Stomach (tissue), 19 donors: ENCODE measurements around the gene SLC2A6. TPM values are rescaled to one million over a fixed set of nuclear protein-coding genes. Genes with fewer than 3 reads are reported as not detected.
A peak's percentile ranks its signal among the peaks of the same experiment; 100 is the strongest.

Source experiments
- DNase-seq, 2 donors: peaks; one replicate each; pipeline versions ENCODE4 v3.0.0 to v3.0.0-alpha.2; 2013 to 2019
- H3K27ac ChIP-seq, 5 donors: fragments of 200-600 bp in 4 of 5; sonication (generic) in 4 of 5; one replicate each; pipeline ENCODE4 v1.5.1; 2013 to 2019; ENCODE audit warnings: mild to moderate bottlenecking in 1 of 5, moderate library complexity in 1 of 5
- H3K27me3 ChIP-seq, 3 donors: fragments of 200-600 bp; sonication (generic); one replicate each; pipeline ENCODE4 v1.5.1; 2017 to 2019; ENCODE audit warnings: mixed run types in 1 of 3
- H3K36me3 ChIP-seq, 4 donors: fragments of 200-600 bp; sonication (generic); 1 replicate in 3 of 4; 2 replicates in 1 of 4; pipeline ENCODE4 v1.5.1; 2016 to 2019
- H3K4me1 ChIP-seq, 4 donors: fragments of 200-600 bp; sonication (generic); one replicate each; pipeline ENCODE4 v1.5.1; 2016 to 2019
- H3K4me3 ChIP-seq, 4 donors: fragments of 200-600 bp; sonication (generic) in 3 of 4; one replicate each; pipeline ENCODE4 v1.5.1; 2016 to 2019; ENCODE audit warnings: mild to moderate bottlenecking in 1 of 4
- H3K9me3 ChIP-seq, 4 donors: fragments of 200-600 bp; sonication (generic); one replicate each; pipeline ENCODE4 v1.5.1; 2016 to 2019
- CTCF ChIP-seq, 7 experiments: fragments of 450-650 bp in 4 of 7; fragments of 200-600 bp in 3 of 7; sonication (generic) in 3 of 7; IDR thresholded peaks; one replicate each; pipeline ENCODE4 v1.5.1; 2016 to 2019; ENCODE audit warnings: antibody characterized with exemption in 7 of 7, control low read depth in 2 of 7, mild to moderate bottlenecking in 1 of 7
- EP300 ChIP-seq: sonication (generic); formaldehyde crosslinking; IDR thresholded peaks from one replicate; pipeline ENCODE4 v1.6.1; 2017; ENCODE audit warnings: antibody characterized with exemption
- POLR2A ChIP-seq, 4 donors: fragments of 450-650 bp; IDR thresholded peaks; one replicate each; pipeline ENCODE4 v1.6.1; 2016; ENCODE audit warnings: antibody characterized with exemption in 4 of 4, control low read depth in 2 of 4, mild to moderate bottlenecking in 1 of 4, moderate library complexity in 1 of 4
- POLR2AphosphoS5 ChIP-seq, 3 donors: sonication (generic); formaldehyde crosslinking; IDR thresholded peaks; one replicate each; pipeline ENCODE4 v1.6.1; 2016; ENCODE audit warnings: antibody characterized with exemption in 3 of 3
- WGBS, 5 donors: extraction: QIAGEN DNeasy Blood & Tissue Kit in 3 of 5; methylation state at CpG; one replicate each; pipeline versions ENCODE4 v1.1.5 to v1.1.7; 2013 to 2018; 5-methylcytosine and 5-hydroxymethylcytosine counted together
- intact Hi-C: fragments of 100-400 bp; cut with DNase I; formaldehyde crosslinking; loops from one replicate; pipeline ENCODE4 v1.15.1; 2023; ENCODE audit warnings: low total_unique reads
- long read RNA-seq, 10 donors: transcript quantifications; one replicate each; lab custom pipeline, GENCODE V29; 2026
- polyA plus RNA-seq, 3 donors: library from polyadenylated mRNA; stranded (reverse); fragments of 200-250 nt; gene quantifications; one replicate each; pipeline ENCODE4 v1.2.3, GENCODE V29; 2013
- total RNA-seq, 5 donors: library from RNA; depleted of rRNA; stranded (reverse); fragments of >200 nt; gene quantifications; one replicate each; pipeline versions ENCODE4 v1.1.0 to v1.2.3, GENCODE V29; 2014 to 2016
- donor health status: healthy with polysubstance abuse.
- donor health status: Bipolar disorder and iron deficiency.
- donor health status: healthy.

Gene SLC2A6
- 10 to 100 TPM in 1 of 5 donors, 1 to 10 TPM in 1, under 1 TPM in 1, not detected in 2; 0.55 to 14.3 (median 1.3) TPM for total RNA-seq
- 1 to 10 TPM in 2 of 3 donors, under 1 TPM in 1; 0.92 to 3.1 (median 1.4) TPM for polyA plus RNA-seq
- long read RNA-seq, donor 1 = 0 reads
- long read RNA-seq, donor 2 = 0 reads
- long read RNA-seq, donor 3 = 0 reads
- long read RNA-seq, donor 4 = 0 reads
- long read RNA-seq, donor 5 = 0 reads
- long read RNA-seq, donor 6 = 0 reads
- long read RNA-seq, donor 7, partial matches to known transcripts = 0 of 1 reads
- long read RNA-seq, donor 7, other reads (novel, unspliced or antisense) = 0 of 1 reads
- long read RNA-seq, donor 8 = 0 reads
- long read RNA-seq, donor 9 = 0 reads
- long read RNA-seq, donor 10 = 0 reads

GRCh38 chr9:133478851-133479711 lies at the start of gene SLC2A6:
TSS of gene SLC2A6 (minus strand) at chr9:133479099. CDS start at chr9:133479059, 40 bp downstream.
- H3K4me3 ChIP-seq = peak within 1 kb of the TSS; percentile 54 to 64 (median 60)
- intact Hi-C loops = no loop called here
- H3K36me3 ChIP-seq = peaks cover 0 to 23% (median 2%) of the 10 kb centered on the region in 4 donors
- H3K27ac ChIP-seq = peak within 1 kb of the TSS; percentile 47 to 77 (median 59)
- DNase-seq = peak; percentile 90 to 95
- no peaks in the 10 kb centered on the region for H3K9me3 ChIP-seq
- TF ChIP-seq POLR2A (IDR thresholded peaks at IDR 0.05) (no peak), POLR2AphosphoS5 (IDR thresholded peaks at IDR 0.05) (peak in 2 of 3 donors; percentile 45 to 47), EP300 (no peak), CTCF (IDR thresholded peaks at IDR 0.05) (no peak)
- WGBS, 5 donors = 0 to 2% (median 1%) methylated on average over 7 to 84 of the region's 84 CpGs
- H3K27me3 ChIP-seq = peaks cover 0 to 7% (median 0%) of the 10 kb centered on the region in 3 donors
- H3K4me1 ChIP-seq = peaks cover 14 to 26% (median 22%) of the 10 kb centered on the region in 4 donors

- no peak for TF ChIP-seq POLR2A (IDR thresholded peaks at IDR 0.05)
- TF ChIP-seq CTCF (IDR thresholded peaks at IDR 0.05) = no peak
- no peak for TF ChIP-seq EP300
- no peak for TF ChIP-seq POLR2AphosphoS5 (IDR thresholded peaks at IDR 0.05)
- Histone ChIP-seq H3K9me3 (no peaks in the 10 kb centered on the region), H3K27me3 (peaks cover 0 to 36% (median 14%) of the 10 kb centered on the region in 3 donors), H3K36me3 (no peaks in the 10 kb centered on the region), H3K27ac (peak overlapping the region in 1 of 5 donors; percentile 55), H3K4me1 (peaks cover 8 to 32% (median 25%) of the 10 kb centered on the region in 4 donors), H3K4me3 (no peak overlapping the region)
- intact Hi-C loops = no loop called here
- 59 to 73% (median 68%) methylated on average over 13 to 22 of the region's 22 CpGs for WGBS, 5 donors
- no peak for DNase-seq
These were observed 49.3 kb upstream of the SLC2A6 start for GRCh38 chr9:133528001-133528875.

GRCh38 chr9:133527444-133527920 lies 48.6 kb upstream of the SLC2A6 start:
- H3K9me3 ChIP-seq = no peaks in the 10 kb centered on the region
- H3K36me3 ChIP-seq = no peaks in the 10 kb centered on the region
- peaks cover 0 to 28% (median 14%) of the 10 kb centered on the region in 3 donors for H3K27me3 ChIP-seq
- H3K4me3 ChIP-seq = no peak overlapping the region
- H3K27ac ChIP-seq = peak overlapping the region in 2 of 5 donors; percentile 4 to 55
- peak in 1 of 2 donors; percentile 82 for DNase-seq
- peaks cover 8 to 29% (median 26%) of the 10 kb centered on the region in 4 donors for H3K4me1 ChIP-seq
- TF ChIP-seq CTCF (IDR thresholded peaks at IDR 0.05) (no peak), POLR2A (IDR thresholded peaks at IDR 0.05) (no peak), EP300 (no peak), POLR2AphosphoS5 (IDR thresholded peaks at IDR 0.05) (no peak)
- intact Hi-C loops = no loop called here
- WGBS, 5 donors = 34 to 60% (median 48%) methylated on average over 18 of the region's 18 CpGs
